MM.1S (cell line): ENCODE data around the gene CROCC2.

Source experiments
- DNase-seq: peaks from one replicate; pipeline ENCODE4 v3.0.0-alpha.2; 2015
- H2AFZ ChIP-seq: fragments of 300-600 bp; sonication (generic); 2 replicates; pipeline ENCODE4 v1.6.0; 2016; ENCODE audit warnings: antibody characterized with exemption, low read length
- H3F3A ChIP-seq: fragments of 300-600 bp; sonication (generic); 2 replicates; pipeline ENCODE4 v1.6.1; 2016; ENCODE audit warnings: mild to moderate bottlenecking, antibody characterized with exemption, low read length, moderate library complexity, mixed read lengths; ENCODE audit not compliant: insufficient read depth
- H3K27ac ChIP-seq: fragments of 300-600 bp; sonication (generic); 2 replicates; pipeline ENCODE4 v1.5.1; 2016; ENCODE audit warnings: mild to moderate bottlenecking, low read length
- H3K27me3 ChIP-seq: fragments of 300-600 bp; sonication (generic); replicated peaks from 2 replicates; pipeline ENCODE4 v1.6.0; 2016; ENCODE audit warnings: low read length; ENCODE audit not compliant: insufficient read depth
- H3K36me3 ChIP-seq: fragments of 300-600 bp; sonication (generic); replicated peaks from 2 replicates; pipeline ENCODE4 v1.6.1; 2016; ENCODE audit warnings: mild to moderate bottlenecking, low read length, mixed read lengths; ENCODE audit not compliant: insufficient read depth
- H3K4me1 ChIP-seq: fragments of 300-600 bp; sonication (generic); 2 replicates; pipeline ENCODE4 v1.6.1; 2016; ENCODE audit warnings: low read length, mixed read lengths
- H3K4me2 ChIP-seq: fragments of 300-600 bp; sonication (generic); 2 replicates; pipeline ENCODE4 v1.6.0; 2016; ENCODE audit warnings: low read depth, low read length
- H3K4me3 ChIP-seq: fragments of 300-600 bp; sonication (generic); 2 replicates; pipeline ENCODE4 v1.5.1; 2016; ENCODE audit warnings: low read length, mixed read lengths
- H3K79me2 ChIP-seq: fragments of 300-600 bp; sonication (generic); 2 replicates; pipeline ENCODE4 v1.6.1; 2016; ENCODE audit warnings: mixed run types, low read length, mixed read lengths
- H3K9ac ChIP-seq: fragments of 300-600 bp; sonication (generic); 2 replicates; pipeline ENCODE4 v1.6.1; 2016; ENCODE audit warnings: low read length, mixed read lengths
- H3K9me2 ChIP-seq: fragments of 300-600 bp; sonication (generic); replicated peaks from 2 replicates; pipeline ENCODE4 v1.6.1; 2016; ENCODE audit warnings: mild to moderate bottlenecking, low read length, mixed read lengths; ENCODE audit not compliant: insufficient read depth
- H3K9me3 ChIP-seq: fragments of 300-600 bp; sonication (generic); replicated peaks from 2 replicates; pipeline ENCODE4 v1.6.1; 2016; ENCODE audit warnings: mild to moderate bottlenecking, low read length, mixed read lengths; ENCODE audit not compliant: insufficient read depth
- H4K20me1 ChIP-seq: fragments of 300-600 bp; sonication (generic); 2 replicates; pipeline ENCODE4 v1.6.1; 2016; ENCODE audit warnings: mild to moderate bottlenecking, low read length, moderate library complexity, mixed read lengths; ENCODE audit not compliant: insufficient read depth
- EZH2 ChIP-seq: fragments of 300-600 bp; sonication (generic); optimal IDR thresholded peaks from 2 replicates; pipeline ENCODE3; 2017; ENCODE audit warnings: low read depth, mild to moderate bottlenecking, antibody characterized with exemption, low read length, mixed read lengths
- EZH2phosphoT487 ChIP-seq: fragments of 300-600 bp; sonication (generic); IDR thresholded peaks from 2 replicates; pipeline ENCODE4 v1.6.1; 2018; ENCODE audit warnings: antibody characterized with exemption, low read length
- TF ChIP-seq, protein P1 (sequence below): fragments of 300-600 bp; sonication (generic); IDR thresholded peaks from 2 replicates; pipeline ENCODE4 v1.5.1; 2016; ENCODE audit warnings: antibody characterized with exemption, low read length, mixed read lengths

Gene CROCC2

DNA sequence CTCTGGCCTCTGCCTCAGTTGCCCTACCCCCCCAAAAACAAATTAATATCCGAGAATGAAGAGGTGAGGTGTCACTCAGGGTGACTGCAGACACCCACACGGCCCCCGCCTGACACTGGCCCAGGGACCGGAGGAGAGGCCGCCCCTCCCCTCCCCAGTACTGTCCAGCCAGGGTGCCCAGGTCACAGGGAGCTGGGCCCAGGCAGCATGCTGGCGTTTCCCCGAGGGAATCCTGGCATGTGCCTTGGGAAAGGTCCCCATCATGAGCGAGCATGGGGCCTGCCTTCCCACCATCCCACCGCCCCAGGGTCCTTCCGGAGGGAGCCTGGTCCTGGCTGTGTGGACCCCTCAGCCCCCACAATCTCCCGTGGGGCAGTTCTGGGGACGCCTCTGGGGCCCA lies 13.2 kb upstream of the CROCC2 start:
- no peak for DNase-seq
- TF ChIP-seq, protein P1, sequence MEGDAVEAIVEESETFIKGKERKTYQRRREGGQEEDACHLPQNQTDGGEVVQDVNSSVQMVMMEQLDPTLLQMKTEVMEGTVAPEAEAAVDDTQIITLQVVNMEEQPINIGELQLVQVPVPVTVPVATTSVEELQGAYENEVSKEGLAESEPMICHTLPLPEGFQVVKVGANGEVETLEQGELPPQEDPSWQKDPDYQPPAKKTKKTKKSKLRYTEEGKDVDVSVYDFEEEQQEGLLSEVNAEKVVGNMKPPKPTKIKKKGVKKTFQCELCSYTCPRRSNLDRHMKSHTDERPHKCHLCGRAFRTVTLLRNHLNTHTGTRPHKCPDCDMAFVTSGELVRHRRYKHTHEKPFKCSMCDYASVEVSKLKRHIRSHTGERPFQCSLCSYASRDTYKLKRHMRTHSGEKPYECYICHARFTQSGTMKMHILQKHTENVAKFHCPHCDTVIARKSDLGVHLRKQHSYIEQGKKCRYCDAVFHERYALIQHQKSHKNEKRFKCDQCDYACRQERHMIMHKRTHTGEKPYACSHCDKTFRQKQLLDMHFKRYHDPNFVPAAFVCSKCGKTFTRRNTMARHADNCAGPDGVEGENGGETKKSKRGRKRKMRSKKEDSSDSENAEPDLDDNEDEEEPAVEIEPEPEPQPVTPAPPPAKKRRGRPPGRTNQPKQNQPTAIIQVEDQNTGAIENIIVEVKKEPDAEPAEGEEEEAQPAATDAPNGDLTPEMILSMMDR, result no peak
- TF ChIP-seq EZH2phosphoT487 (no peak), EZH2 (no peak)
- H2AFZ ChIP-seq, result no peak overlapping the region
- H3K79me2 ChIP-seq, result no peaks in the 10 kb centered on the region
- peaks cover 8% of the 10 kb centered on the region for H3K27me3 ChIP-seq
- no peak overlapping the region for H3K9ac ChIP-seq
- no peaks in the 10 kb centered on the region for H3K4me1 ChIP-seq
- H3K4me2 ChIP-seq, result no peak overlapping the region
- H4K20me1 ChIP-seq, result no peaks in the 10 kb centered on the region
- no peaks in the 10 kb centered on the region for H3K9me2 ChIP-seq
- no peaks in the 10 kb centered on the region for H3K9me3 ChIP-seq
- H3K27ac ChIP-seq, result no peak overlapping the region
- no peaks in the 10 kb centered on the region for H3F3A ChIP-seq
- H3K4me3 ChIP-seq, result no peak overlapping the region
- no peaks in the 10 kb centered on the region for H3K36me3 ChIP-seq

DNA sequence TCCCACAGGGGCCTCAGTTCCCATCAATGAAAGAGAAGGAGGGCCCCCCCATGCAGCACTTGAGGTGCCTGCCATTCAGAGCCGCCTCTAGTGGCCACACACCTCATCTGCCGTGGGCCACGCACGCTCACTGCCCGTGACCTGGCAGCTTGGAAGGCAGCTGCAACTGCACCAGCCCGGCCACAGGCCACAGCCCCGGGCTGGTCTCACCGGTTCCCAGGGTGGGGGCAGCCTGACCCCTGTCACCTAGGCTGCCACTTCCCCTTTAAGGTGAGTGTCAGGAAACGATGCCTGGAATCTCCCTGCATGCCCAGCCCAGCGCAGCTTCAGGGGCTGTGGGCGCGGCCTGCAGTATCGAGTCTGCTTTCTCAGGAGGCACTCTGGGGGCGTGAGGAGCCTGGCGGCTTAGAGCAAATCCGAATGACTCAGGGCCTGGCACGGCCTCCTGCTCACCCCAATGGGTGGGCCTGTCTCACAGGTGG lies 12.7 kb upstream of the CROCC2 start:
- no peaks in the 10 kb centered on the region for H4K20me1 ChIP-seq
- TF ChIP-seq, protein P1, result no peak
- no peak for TF ChIP-seq EZH2
- TF ChIP-seq EZH2phosphoT487, result no peak
- no peak for DNase-seq
- H3K9me3 ChIP-seq, result no peaks in the 10 kb centered on the region
- H3K79me2 ChIP-seq, result no peaks in the 10 kb centered on the region
- H3K9me2 ChIP-seq, result no peaks in the 10 kb centered on the region
- H3K4me1 ChIP-seq, result no peaks in the 10 kb centered on the region
- H3K9ac ChIP-seq, result no peak overlapping the region
- no peaks in the 10 kb centered on the region for H3K36me3 ChIP-seq
- no peak overlapping the region for H2AFZ ChIP-seq
- H3F3A ChIP-seq, result no peaks in the 10 kb centered on the region
- no peak overlapping the region for H3K4me3 ChIP-seq
- peaks cover 13% of the 10 kb centered on the region for H3K27me3 ChIP-seq
- H3K4me2 ChIP-seq, result no peak overlapping the region
- H3K27ac ChIP-seq, result no peak overlapping the region

DNA sequence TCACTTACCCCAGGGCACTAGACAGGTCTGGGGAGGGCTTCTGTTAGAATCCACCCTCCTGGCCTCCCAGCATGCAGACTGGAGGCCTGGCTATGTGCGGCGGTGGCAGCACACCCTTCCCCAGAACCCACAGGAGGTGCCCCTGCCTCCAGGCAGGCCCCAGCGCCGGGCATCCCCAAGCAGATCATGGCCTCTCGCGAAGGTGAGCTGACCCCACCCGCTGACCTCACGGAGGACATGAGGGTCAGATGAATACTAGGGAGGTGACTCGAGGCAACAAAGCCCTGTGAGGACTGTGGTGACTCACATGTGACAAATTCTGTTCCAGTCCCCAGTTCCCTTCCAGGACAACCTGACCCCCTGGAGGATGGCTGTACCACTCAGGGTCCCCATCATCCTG lies 12.1 kb upstream of the CROCC2 start:
- H3K4me2 ChIP-seq, result no peak overlapping the region
- H3K9ac ChIP-seq, result no peak overlapping the region
- H3K79me2 ChIP-seq, result no peaks in the 10 kb centered on the region
- H3K9me3 ChIP-seq, result no peaks in the 10 kb centered on the region
- H3K36me3 ChIP-seq, result no peaks in the 10 kb centered on the region
- no peak for DNase-seq
- H3K4me3 ChIP-seq, result no peak overlapping the region
- TF ChIP-seq, protein P1, result no peak
- TF ChIP-seq EZH2phosphoT487 (no peak), EZH2 (no peak)
- H3F3A ChIP-seq, result no peaks in the 10 kb centered on the region
- H4K20me1 ChIP-seq, result no peaks in the 10 kb centered on the region
- H2AFZ ChIP-seq, result no peak overlapping the region
- H3K27me3 ChIP-seq, result peaks cover 19% of the 10 kb centered on the region
- no peaks in the 10 kb centered on the region for H3K9me2 ChIP-seq
- H3K27ac ChIP-seq, result no peak overlapping the region
- H3K4me1 ChIP-seq, result no peaks in the 10 kb centered on the region
